Peyer's patch (tissue), 4 donors: ENCODE measurements around the gene BRPF1.

Experiments
- CTCF ChIP-seq, 6 experiments: fragments of 450-650 bp in 4 of 6; fragments of 200-600 bp in 2 of 6; sonication (generic) in 1 of 6; IDR thresholded peaks; one replicate each; pipeline ENCODE4 v1.5.1; 2017 to 2019; ENCODE audit warnings: antibody characterized with exemption in 6 of 6, mild to moderate bottlenecking in 3 of 6, moderate library complexity in 1 of 6
- POLR2A ChIP-seq, 2 donors: fragments of 450-650 bp; IDR thresholded peaks; one replicate each; pipeline ENCODE4 v1.5.1; 2017; ENCODE audit warnings: antibody characterized with exemption in 2 of 2, mild to moderate bottlenecking in 2 of 2, moderate library complexity in 2 of 2

- no peak for TF ChIP-seq POLR2A (IDR thresholded peaks at IDR 0.05)
- no peak for TF ChIP-seq CTCF (IDR thresholded peaks at IDR 0.05)
Measured at GRCh38 chr3:9768141-9768775, 36.7 kb downstream of the BRPF1 start.
